ENCODE measurements around the gene USP37.

The USP37 gene

DNA sequence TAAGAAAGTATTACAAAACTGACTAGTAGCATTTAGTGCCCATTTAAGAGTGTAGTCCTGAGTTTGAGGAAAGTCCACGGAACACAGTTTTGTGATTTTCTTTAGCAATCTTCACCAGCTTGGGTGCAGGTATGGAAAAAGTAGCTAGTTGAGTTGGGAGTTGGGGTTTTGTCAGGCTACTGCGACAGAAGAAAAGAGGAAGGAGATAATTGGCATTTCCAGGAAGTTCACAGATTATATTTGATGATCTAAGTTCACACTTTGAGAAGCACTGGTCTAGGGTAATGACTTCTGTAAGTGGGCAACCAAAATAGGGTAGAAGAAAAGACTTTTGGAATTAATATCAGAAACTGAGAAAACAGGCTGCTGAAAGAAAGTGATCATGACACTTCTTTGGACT, 97.1 kb downstream of the USP37 start:
- no peak for DNase-seq

DNA sequence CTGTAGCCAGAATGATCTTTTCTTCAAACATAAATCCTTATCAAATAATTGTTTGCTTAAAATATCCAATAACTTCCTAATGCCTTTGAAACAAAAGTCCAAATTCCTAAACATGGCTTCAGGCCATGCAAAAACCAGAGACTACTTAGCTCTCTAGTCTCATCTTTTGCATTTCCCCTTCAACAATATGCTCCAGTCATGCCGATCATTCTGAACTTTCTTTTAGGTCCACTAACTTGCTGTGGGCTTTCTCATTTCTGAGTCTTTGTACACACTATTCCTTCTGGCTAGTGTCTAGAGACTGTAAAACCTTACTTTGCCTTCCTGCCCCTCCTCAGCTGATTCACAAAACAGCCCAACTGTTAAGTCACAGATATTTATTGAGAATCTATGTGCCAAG, 97.7 kb downstream of the USP37 start:
- no peak for DNase-seq

DNA sequence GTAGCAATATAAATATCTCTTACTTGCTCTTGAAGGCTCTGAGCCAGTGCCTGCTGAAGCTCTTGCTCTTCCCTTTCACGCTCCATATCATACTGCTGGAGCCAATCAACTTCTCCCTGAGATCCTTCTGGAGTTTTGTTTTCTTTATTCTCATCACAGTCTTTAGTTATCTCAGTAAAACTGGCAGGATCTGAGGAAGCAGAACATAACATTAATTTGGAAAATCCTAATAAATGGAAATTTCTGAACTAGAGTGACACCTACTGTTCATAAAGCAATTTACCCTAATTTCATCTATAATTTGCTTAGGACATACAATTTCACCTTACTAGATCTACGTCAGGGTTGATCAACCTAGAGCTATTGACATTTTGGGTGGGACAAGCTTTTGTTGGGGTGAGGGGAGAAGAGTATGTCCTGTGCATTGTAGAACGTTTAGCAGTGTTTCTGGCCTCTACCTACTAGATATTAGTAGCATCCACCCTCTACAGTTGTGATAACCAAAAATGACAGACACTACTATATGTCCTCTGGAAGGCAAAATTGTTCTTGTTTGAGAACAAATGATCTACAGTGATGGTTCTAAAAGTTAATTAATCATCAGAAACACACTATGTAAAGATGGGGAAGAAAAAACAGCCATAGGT, 102.0 kb downstream of the USP37 start:
- no peak for DNase-seq

DNA sequence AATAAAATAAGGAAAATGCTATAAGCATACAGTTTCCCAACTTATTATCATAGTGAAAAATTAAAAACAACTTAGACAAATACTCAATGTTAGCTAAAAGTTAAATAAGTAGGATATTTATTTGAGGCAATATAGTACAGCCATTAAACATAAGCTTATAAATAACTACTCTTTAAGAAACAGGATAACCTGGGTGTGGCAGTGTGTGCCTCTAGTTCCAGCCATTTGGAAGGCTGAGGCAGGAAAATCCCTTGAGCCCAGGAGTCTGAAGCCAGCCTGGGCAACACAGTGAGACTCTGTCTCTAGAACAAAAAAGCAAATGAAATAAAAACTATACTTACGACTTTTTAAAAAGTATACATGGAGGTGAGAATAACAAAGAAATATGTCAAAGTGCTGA, 109.6 kb downstream of the USP37 start:
- DNase-seq = no peak

DNA sequence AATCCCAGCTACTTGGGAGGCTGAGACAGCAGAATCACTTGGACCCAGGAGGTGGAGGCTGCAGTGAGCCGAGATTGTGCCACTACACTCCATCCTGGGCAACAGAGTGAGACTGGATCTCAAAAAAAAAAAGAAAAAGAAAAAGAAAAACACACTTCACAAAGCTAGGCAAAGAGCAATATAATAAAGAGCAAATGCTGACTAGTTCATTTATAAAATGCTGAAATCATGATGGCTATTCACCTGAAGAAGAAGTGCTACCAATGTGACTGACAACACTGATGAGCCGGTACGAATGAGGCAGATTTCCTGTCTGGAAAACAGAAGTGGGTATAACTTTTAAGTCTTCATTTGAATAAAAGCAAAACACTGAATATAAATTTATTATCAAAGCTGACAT, 111.3 kb downstream of the USP37 start:
- DNase-seq = no peak

DNA sequence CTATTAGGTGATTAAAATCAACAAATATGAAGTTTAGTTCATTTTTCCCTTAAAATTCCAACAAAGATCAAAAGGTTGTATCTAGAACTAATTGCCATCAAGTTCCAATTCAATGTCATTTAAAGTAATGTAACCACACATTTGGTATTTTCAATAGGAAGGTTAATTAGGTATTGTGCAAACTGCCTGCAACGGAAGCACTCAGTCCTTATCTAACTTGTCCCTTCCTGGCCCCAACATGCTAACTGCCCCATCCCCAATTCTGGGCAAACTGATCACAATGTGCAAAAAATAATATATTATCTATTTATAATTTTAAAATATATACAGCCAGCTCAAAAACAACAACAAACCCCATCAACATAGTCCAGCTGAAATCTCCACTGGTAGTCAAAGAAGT, 116.1 kb downstream of the USP37 start:
- DNase-seq = no peak

DNA sequence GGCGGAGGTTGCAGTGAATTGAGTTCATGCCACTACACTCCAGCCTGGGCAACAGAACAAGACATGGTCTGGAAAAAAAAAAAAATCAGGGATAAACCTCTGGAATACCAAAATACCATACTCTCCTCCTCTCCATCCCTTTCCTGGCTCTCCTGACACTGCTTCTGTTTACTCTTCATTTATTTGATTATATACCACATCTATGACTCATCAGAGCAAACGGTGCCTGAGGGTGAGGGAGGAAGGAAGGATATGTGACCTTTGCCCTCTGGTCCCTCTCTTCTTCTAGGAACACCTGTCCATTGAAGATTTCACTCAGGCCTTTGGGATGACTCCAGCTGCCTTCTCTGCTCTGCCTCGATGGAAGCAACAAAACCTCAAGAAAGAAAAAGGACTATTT, 119.2 kb downstream of the USP37 start:
- DNase-seq = no peak

DNA sequence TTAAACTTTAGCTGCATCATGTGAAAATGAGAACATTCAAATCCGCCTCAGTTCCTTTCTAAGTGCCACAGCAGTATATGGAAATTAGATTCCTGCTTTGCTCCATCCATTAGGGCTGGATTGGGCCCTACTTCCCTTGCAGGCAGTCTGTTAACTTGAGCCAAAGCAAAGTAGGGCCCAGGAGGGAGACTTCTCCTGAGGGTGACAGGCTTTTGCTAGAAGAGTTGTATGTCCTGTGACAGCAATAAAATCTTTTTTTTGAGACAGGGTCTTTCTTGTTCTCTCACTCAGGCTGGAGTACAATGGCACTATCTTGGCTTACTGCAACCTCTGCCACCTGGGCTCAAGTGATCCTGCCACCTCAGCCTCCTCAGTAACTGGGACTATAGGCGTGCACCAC, 121.1 kb downstream of the USP37 start:
- DNase-seq = no peak

DNA sequence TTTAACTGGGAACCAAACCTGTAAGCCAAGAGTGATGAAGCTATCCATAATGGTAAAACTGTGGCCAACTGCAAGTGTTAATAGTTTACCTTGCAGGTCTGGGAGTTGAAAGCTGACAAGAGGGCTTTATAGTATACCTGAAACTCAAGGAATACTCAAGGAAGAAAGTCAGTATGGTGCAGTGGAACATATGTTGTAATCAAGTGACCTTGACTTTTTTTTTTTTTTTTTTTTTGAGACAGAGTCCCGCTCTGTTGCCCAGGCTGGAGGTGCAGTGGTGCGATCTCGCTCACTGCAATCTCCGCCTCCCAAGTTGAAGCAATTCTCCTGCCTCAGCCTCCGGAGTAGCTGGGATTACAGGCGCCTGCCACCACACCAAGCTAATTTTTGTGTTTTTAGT, 121.6 kb downstream of the USP37 start:
- no peak for DNase-seq

GRCh38 chr2:218445602-218446001, 122.5 kb downstream of the USP37 start:
- DNase-seq = no peak

GRCh38 chr2:218444692-218445357, 123.3 kb downstream of the USP37 start:
- DNase-seq = no peak

- no peak for DNase-seq
Observed at GRCh38 chr2:218438596-218438995, 129.6 kb downstream of the USP37 start.

DNA sequence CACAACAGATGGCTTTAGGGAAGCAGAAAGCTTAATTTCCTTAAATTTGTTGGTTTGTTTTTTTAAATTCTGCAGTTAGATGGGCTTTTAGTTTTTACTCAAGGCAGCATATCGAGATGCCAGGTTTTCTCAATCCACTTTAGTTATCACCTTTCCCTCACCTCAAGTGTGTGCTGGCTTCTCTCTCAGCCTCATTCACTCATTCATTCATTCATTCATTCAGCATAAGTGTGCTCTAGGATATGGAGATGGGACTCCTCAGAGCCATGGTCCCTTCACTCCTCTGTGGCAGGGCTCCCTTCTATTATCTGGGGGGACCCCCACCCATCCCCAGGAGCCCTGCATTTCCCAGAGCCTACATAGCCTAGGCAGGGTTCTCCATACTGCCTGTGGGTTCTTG, 130.2 kb downstream of the USP37 start:
- no peak for DNase-seq

DNA sequence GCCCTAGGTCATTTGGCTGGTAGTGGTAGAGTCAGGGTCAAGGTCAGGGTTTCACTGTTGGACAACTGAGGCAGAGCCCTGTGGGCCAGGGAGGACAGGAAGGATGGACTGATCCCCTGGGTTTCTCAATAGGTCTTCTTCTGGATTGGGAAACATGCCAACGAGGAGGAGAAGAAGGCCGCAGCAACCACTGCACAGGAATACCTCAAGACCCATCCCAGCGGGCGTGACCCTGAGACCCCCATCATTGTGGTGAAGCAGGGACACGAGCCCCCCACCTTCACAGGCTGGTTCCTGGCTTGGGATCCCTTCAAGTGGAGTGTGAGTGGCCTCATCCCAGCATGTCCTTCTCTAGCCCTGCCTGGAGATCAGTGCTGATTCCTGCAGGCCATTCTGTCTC, 131.2 kb downstream of the USP37 start:
- no peak for DNase-seq

DNA sequence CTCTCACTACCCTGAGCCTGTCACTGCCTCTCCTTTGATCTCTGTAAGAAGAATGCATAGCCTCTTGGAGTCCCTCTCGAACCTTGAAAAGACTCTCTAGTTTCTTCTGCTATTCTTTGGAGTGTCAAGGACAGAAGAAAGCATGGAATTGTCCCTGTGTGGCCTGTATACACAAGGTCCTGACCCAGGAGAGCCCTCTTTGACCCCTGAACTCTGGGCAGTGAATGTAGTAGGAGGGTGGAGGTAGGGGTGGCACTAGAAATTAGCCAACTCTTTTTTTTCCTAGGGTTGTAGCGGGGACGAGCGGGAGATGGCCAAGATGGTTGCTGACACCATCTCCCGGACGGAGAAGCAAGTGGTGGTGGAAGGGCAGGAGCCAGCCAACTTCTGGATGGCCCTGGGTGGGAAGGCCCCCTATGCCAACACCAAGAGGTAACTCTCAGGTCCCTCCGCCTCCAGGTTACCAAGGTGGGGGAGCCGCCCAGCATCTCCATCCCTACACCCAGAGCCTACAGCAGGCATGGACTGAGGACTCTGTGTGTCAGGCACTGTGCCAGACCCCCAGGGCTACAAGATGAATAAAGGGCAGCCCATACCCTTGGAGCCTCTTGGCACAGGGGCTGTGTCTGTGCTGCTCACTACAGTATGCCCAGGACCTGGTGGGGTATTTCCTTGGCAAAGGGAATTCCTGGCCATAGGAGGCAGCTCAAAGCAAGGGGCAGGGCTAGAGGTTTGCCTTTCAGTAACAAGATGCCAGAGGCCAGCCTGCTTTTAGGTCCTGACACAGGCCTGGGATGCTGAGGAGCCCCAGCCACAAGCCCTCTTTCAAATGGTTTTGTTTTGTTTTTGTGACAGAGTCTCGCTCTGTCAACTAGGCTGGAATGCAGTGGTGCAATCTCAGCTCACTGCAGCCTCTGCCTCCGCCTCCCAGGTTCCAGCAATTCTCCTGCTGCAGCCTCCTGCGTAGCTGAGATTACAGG, 132.9 kb downstream of the USP37 start:
- DNase-seq = no peak

DNA sequence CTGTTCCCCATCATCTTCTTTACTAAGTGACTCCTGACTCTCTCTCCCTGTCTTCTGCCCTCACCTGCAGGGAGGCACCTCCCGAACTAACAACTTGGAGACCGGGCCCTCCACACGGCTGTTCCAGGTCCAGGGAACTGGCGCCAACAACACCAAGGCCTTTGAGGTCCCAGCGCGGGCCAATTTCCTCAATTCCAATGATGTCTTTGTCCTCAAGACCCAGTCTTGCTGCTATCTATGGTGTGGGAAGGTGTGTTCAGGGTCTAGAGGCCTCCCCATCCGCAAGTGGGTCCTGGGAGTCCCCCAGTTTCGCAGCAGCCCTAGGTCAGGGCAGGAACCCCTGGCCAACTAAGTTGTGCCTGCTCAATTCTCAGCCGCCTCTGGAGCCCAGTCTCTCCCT, 133.7 kb downstream of the USP37 start:
- no peak for DNase-seq

- DNase-seq = no peak
Observed at GRCh38 chr2:218432676-218433365, 135.3 kb downstream of the USP37 start.

GRCh38 chr2:218431878-218432277, 136.3 kb downstream of the USP37 start:
- DNase-seq = no peak

DNA sequence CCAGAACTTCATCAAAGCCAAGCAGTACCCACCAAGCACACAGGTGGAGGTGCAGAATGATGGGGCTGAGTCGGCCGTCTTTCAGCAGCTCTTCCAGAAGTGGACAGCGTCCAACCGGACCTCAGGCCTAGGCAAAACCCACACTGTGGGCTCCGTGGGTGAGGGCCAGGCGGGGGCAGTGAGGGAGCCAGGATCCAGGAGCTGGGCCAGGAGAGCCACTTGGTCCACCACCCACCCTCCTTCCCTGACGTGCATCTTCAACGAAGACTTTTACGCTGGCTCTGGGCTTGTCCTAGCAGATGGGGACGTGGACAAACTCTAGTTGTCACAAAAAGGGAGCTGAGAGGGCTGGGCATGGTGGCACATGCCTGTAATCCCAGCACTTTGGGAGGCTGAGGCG, 137.4 kb downstream of the USP37 start:
- no peak for DNase-seq

DNA sequence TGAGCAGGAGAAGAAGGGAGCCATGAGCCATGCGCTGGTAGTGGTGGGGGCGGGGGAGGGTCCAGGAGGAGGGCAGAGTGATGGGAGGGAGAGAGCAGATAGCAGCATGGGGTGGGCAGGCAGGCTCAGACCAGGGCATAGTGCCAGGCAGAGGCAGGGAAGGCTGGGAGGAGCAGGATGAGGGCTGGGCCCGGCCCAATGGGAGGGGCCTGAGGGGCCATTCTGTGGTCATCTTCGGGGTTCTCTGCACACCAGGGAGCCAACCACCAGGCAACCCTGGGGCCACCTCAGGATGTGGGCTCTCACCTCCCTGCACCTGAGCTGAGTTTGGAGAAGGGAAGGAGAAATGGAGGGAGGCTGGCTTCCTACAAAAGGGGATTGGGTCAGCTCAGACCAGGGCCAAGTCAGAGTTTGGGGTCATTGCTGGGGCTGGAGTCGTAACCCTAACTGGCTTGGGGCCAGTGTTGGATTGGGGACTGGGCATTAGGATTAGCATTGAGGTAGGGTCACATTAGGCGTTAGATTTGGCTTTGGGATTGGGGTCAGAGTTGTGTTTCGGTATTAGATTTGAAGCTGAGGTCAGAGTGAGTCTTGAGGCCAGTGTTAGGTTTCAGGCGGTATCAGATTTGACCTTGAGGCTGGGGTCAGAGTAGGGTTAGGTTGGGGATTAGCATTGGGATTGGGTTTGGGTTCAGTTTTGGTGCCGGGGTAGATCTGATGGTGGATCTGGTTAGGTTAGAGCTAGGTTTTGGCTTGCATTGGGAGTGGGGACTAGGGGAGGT, 138.0 kb downstream of the USP37 start:
- DNase-seq = no peak

DNA sequence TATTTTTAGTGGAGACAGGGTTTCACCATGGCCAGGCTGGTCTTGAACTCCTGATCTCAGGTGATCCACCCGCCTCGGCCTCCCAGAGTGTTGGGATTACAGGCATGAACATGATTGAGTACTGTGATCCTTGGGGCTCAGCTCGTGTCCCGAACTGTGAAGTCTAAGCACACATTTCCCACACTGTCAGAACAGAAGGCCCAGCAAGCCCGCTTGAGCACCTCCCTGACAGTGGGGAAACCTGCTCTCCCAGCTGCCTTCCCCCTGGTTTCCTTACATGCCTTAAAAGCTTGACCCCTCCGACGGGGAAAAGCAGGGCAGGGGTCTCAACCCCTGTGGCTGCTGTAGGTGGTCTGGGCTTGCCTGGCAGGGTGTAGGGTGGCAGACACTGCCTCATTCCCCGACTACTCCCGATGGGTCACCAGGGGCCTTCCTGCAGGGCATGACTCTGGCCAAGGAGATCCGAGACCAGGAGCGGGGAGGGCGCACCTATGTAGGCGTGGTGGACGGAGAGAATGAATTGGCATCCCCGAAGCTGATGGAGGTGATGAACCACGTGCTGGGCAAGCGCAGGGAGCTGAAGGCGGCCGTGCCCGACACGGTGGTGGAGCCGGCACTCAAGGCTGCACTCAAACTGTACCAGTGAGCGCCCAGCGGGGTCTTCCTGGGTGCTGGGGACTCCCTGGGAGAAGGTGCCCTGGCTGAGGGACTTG, 139.1 kb downstream of the USP37 start:
- no peak for DNase-seq

GRCh38 chr2:218427741-218428140, 140.4 kb downstream of the USP37 start:
- DNase-seq = no peak
